Adrenal gland (tissue), 12 donors: ENCODE measurements around the gene IGHMBP2. TPM values are rescaled to one million over a fixed set of nuclear protein-coding genes. Genes with fewer than 3 reads are reported as not detected.

Experiments used
- DNase-seq, 7 donors: peaks; one replicate each; pipeline ENCODE4 v3.0.0-alpha.2; 2019 to 2020
- H3K27ac ChIP-seq, 5 donors: fragments of 200-600 bp; sonication (generic) in 4 of 5; 1 replicate in 3 of 5; 2 replicates in 2 of 5; pipeline versions ENCODE4 v1.5.1 to v1.8.0; 2016 to 2020; ENCODE audit warnings: mild to moderate bottlenecking in 1 of 5
- H3K27me3 ChIP-seq: fragments of 200-600 bp; 2 replicates; pipeline ENCODE4 v1.8.0; 2021
- H3K36me3 ChIP-seq, 2 donors: fragments of 200-600 bp; replicated peaks in 1 of 2; 1 replicate in 1 of 2; 2 replicates in 1 of 2; pipeline versions ENCODE4 v1.5.1 to v1.8.0; 2018 to 2022
- H3K4me1 ChIP-seq, 2 donors: fragments of 200-600 bp; replicated peaks in 1 of 2; 1 replicate in 1 of 2; 2 replicates in 1 of 2; pipeline versions ENCODE4 v1.5.1 to v1.8.0; 2018 to 2021
- H3K4me3 ChIP-seq, 4 donors: fragments of 200-600 bp; sonication (generic) in 3 of 4; one replicate each; pipeline ENCODE4 v1.5.1; 2016 to 2018
- H3K9me3 ChIP-seq, 3 donors: fragments of 200-600 bp; sonication (generic) in 1 of 3; replicated peaks in 1 of 3; 1 replicate in 2 of 3; 2 replicates in 1 of 3; pipeline versions ENCODE4 v1.5.1 to v1.8.0; 2016 to 2021
- POLR2A ChIP-seq, 2 donors: fragments of 450-650 bp; IDR thresholded peaks; one replicate each; pipeline ENCODE4 v1.6.1; 2017; ENCODE audit warnings: antibody characterized with exemption in 2 of 2, mild to moderate bottlenecking in 2 of 2, moderate library complexity in 1 of 2
- WGBS, 4 donors: extraction: QIAGEN DNeasy Blood & Tissue Kit in 2 of 4; methylation state at CpG; one replicate each; pipeline versions ENCODE4 v1.1.5 to v1.1.7; 2013 to 2017; 5-methylcytosine and 5-hydroxymethylcytosine counted together
- intact Hi-C, 2 donors: fragments of 100-400 bp; cut with DNase I; formaldehyde crosslinking; loops; one replicate each; pipeline versions ENCODE4 v1.14.1 to v1.15.0; 2022 to 2023
- polyA plus RNA-seq, 3 donors: library from polyadenylated mRNA; stranded (reverse); fragments of 200-250 nt in 2 of 3; fragments of 350-450 nt in 1 of 3; fragmentation: Illumina TruSeq in 1 of 3; extraction: RNeasy Lipid Tissue Mini Kit (QIAGEN cat#74804) in 1 of 3; gene quantifications; one replicate each; pipeline ENCODE4 v1.2.3, GENCODE V29; 2013 to 2014
- total RNA-seq, 9 donors: library from RNA; depleted of rRNA in 4 of 9; stranded (reverse); fragments of >200 nt in 4 of 9; fragments of 120-200 nt in 1 of 9; fragmentation: NEBNext Ultra II Directional in 1 of 9; extraction: Animal tissue kit (Norgen Biotek cat#: 25700) in 1 of 9; gene quantifications; one replicate each; pipeline versions ENCODE4 v1.1.0 to v1.2.4, GENCODE V29; 2013 to 2023
- TF ChIP-seq, protein P1 (sequence below), 6 experiments: fragments of 450-650 bp in 4 of 6; fragments of 200-600 bp in 2 of 6; sonication (generic) in 1 of 6; IDR thresholded peaks; 1 replicate in 5 of 6; 2 replicates in 1 of 6; pipeline versions ENCODE4 v1.5.1 to v1.8.0; 2016 to 2021; ENCODE audit warnings: antibody characterized with exemption in 6 of 6, mild to moderate bottlenecking in 2 of 6, moderate library complexity in 1 of 6
- donor health status: healthy with polysubstance abuse.
- donor health status: Bipolar disorder and iron deficiency.
- donor health status: DM: yes; HTN: yes; CAD: no.
- donor health status: DM: no; HTN: no; CAD: no.
- donor health status: DM: no; HTN: no; CAD: no.
- donor health status: DM: yes; HTN: yes; CAD: no.

Gene IGHMBP2
- total and polyA plus RNA-seq, 12 donors: 7.9 to 40.6 (median 16.3) TPM

DNA sequence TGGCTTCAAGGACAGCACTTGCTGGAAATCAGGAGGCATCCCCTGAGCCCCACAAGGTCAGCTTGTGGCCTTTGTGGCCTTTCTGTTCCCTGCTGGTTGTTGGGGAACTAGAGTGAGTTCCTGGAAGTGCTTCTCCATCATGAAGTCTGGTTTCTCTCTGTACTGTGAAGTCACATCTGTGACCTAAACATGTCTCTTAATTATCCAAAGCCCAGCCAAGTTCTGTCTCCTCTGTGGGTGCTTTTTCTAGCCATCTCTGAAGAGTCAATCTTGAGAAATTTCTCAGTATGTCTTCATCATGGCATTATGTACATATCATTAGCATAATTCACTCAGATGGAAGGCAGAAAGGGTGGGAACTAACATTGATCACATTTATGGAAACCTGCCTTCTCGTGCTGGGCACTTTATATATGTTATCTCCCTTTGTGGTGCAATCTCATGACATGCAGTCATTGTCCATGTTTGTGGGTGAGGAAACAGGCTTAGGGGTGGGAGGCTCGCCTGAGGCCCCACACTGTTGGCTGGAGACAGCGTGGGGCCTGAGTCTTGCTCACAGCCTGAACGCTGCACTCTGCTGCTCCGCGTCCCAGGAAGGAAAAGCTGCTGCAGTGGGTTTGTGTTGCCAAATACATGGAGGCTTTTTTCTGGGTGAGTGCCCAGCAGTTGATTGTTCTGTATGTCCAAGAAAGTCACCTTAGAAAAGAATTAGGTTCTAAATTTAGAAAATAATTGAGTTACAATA lies 24.6 kb downstream of the IGHMBP2 start:
- intact Hi-C loops: no loop called here
- TF ChIP-seq, protein P1, sequence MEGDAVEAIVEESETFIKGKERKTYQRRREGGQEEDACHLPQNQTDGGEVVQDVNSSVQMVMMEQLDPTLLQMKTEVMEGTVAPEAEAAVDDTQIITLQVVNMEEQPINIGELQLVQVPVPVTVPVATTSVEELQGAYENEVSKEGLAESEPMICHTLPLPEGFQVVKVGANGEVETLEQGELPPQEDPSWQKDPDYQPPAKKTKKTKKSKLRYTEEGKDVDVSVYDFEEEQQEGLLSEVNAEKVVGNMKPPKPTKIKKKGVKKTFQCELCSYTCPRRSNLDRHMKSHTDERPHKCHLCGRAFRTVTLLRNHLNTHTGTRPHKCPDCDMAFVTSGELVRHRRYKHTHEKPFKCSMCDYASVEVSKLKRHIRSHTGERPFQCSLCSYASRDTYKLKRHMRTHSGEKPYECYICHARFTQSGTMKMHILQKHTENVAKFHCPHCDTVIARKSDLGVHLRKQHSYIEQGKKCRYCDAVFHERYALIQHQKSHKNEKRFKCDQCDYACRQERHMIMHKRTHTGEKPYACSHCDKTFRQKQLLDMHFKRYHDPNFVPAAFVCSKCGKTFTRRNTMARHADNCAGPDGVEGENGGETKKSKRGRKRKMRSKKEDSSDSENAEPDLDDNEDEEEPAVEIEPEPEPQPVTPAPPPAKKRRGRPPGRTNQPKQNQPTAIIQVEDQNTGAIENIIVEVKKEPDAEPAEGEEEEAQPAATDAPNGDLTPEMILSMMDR (IDR thresholded peaks at IDR 0.05): no peak
- no peak for TF ChIP-seq POLR2A (IDR thresholded peaks at IDR 0.05)
- Histone ChIP-seq H3K27ac (no peak overlapping the region), H3K36me3 (peaks cover 0 to 45% of the 10 kb centered on the region in 2 donors), H3K4me3 (no peak overlapping the region), H3K9me3 (peaks cover 0 to 16% (median 6%) of the 10 kb centered on the region in 3 donors), H3K4me1 (peaks cover 0 to 10% of the 10 kb centered on the region in 2 donors), H3K27me3 (no peaks in the 10 kb centered on the region)
- 86 to 93% (median 87%) methylated on average over 5 to 6 of the region's 6 CpGs for WGBS, 4 donors
- no peak for DNase-seq

DNA sequence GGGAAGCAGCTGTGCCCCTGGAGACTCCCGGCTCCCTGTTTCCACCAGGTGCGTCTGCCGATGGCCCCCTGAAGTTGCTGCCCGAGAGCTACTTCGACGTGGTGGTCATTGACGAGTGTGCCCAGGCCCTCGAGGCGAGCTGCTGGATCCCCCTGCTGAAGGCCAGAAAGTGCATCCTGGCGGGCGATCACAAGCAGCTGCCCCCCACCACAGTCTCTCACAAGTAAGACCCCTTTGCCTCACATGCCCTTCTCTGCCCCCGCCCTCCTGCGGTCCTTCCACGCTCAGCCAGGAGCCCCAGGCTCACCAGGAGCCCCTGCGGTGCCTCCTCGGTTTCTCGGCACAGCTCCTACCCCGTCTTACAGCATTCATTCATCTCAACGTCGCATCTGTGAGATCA lies 25.4 kb downstream of the IGHMBP2 start:
- H3K27me3 ChIP-seq: no peaks in the 10 kb centered on the region
- H3K36me3 ChIP-seq: peaks cover 0 to 53% of the 10 kb centered on the region in 2 donors
- DNase-seq: no peak
- H3K27ac ChIP-seq: no peak overlapping the region
- H3K9me3 ChIP-seq: peaks cover 0 to 16% (median 6%) of the 10 kb centered on the region in 3 donors
- TF ChIP-seq, protein P1 (IDR thresholded peaks at IDR 0.05): no peak
- TF ChIP-seq POLR2A (IDR thresholded peaks at IDR 0.05): no peak
- intact Hi-C loops: no loop called here
- H3K4me3 ChIP-seq: no peak overlapping the region
- 98 to 99% (median 98%) methylated on average over 15 to 20 of the region's 20 CpGs for WGBS, 4 donors
- peaks cover 0 to 10% of the 10 kb centered on the region in 2 donors for H3K4me1 ChIP-seq

DNA sequence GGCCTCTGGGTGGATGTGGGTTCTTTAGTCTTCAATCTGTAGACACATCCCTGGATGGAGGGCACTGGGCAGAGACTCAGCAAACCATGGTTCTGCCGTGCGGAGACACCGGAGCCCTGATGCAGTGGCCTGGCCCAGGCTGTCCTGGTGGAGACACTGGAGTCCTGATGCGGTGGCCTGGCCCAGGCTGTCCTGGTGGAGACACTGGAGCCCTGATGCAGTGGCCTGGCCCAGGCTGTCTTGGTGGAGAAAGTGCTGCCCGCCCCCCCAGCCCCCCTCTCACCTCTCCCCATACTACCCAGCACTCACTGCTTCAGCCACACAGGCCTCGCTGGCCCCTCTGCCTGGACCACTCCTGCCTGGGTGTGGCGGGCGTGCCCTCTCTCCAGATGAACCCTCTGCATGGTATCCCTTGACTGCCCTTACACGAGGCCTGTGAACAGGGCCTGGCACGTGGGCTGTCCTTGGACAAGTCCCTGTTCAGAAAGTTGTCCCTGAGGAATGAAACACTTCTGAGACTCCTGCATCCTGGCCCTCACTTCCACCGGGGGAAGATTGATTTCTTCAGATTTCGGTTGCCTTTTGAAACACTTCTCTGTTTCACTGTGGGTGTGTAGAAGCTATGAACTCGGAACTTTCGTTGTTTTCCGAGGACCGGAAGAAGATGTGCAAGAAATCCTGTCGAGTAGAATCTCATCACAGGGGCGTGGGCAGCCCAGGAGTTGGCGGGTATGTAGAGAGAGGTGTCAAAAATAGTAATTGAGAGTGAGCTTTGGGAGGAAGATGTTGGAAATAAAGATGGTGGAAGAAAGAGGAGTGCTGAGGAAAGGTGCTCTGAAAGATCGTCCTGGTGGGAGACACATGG lies 26.2 kb downstream of the IGHMBP2 start:
- TF ChIP-seq, protein P1 (IDR thresholded peaks at IDR 0.05): no peak
- no peak for TF ChIP-seq POLR2A (IDR thresholded peaks at IDR 0.05)
- H3K4me1 ChIP-seq: peaks cover 0 to 10% of the 10 kb centered on the region in 2 donors
- H3K27ac ChIP-seq: no peak overlapping the region
- no peak overlapping the region for H3K4me3 ChIP-seq
- H3K36me3 ChIP-seq: peaks cover 0 to 54% of the 10 kb centered on the region in 2 donors
- peaks cover 0 to 16% (median 6%) of the 10 kb centered on the region in 3 donors for H3K9me3 ChIP-seq
- DNase-seq: no peak
- 87 to 94% (median 91%) methylated on average over 13 to 20 of the region's 20 CpGs for WGBS, 4 donors
- intact Hi-C loops: loop anchor here in 1 of 2 donors (10.0 kb wide), 1 partner anchor 155 kb away; no protein-coding TSS in a partner anchor
- H3K27me3 ChIP-seq: no peaks in the 10 kb centered on the region
